PC-9 (cell line): ENCODE results near the gene CBX5. TPM values are rescaled to one million over a fixed set of nuclear protein-coding genes. Genes with fewer than 3 reads are reported as not detected.

Source experiments
- BruUV-seq: library from RNA; stranded (reverse); fragments of 400-500 nt; replicated peaks from 2 replicates; lab custom pipeline; 2021; lab: Mats Ljungman, UMichigan
- CTCF ChIA-PET: fragments of 300-600 bp; sonication (Branson Sonifier 250); formaldehyde crosslinking; loops from one replicate; lab custom pipeline; 2022; ENCODE audit warnings: antibody characterized with exemption; lab: Charles Lee
- POLR2A ChIA-PET: fragments of 300-600 bp; sonication (Branson Sonifier 250); formaldehyde crosslinking; loops from one replicate; lab custom pipeline; 2022; ENCODE audit warnings: antibody characterized with exemption; ENCODE audit not compliant: unreplicated experiment; lab: Charles Lee
- DNase-seq, 2 experiments: peaks; one replicate each; pipeline versions ENCODE4 v3.0.0 to v3.0.0-alpha.2; 2015 to 2022; ENCODE audit warnings: mixed read lengths in 1 of 2
- H2AFZ ChIP-seq: fragments of 200-600 bp; sonication (generic); 2 replicates; pipeline ENCODE4 v1.8.1; 2017; ENCODE audit warnings: antibody characterized with exemption
- H3F3A ChIP-seq: fragments of 200-600 bp; sonication (generic); 2 replicates; pipeline ENCODE4 v1.8.1; 2017; ENCODE audit warnings: antibody characterized with exemption, mild to moderate bottlenecking, low read depth; ENCODE audit not compliant: insufficient read depth
- H3K27ac ChIP-seq: fragments of 200-600 bp; sonication (generic); 2 replicates; pipeline ENCODE4 v1.6.1; 2016; ENCODE audit warnings: mixed run types
- H3K27me3 ChIP-seq: fragments of 200-600 bp; sonication (generic); 2 replicates; pipeline ENCODE4 v1.6.1; 2016; ENCODE audit warnings: low read depth, mixed run types; ENCODE audit not compliant: insufficient read depth
- H3K36me3 ChIP-seq: fragments of 200-600 bp; sonication (generic); 2 replicates; pipeline ENCODE4 v1.6.1; 2016; ENCODE audit warnings: low read depth, mixed run types
- H3K4me1 ChIP-seq: fragments of 200-600 bp; sonication (generic); replicated peaks from 2 replicates; pipeline ENCODE4 v1.6.1; 2016; ENCODE audit warnings: mixed run types; ENCODE audit not compliant: insufficient read depth
- H3K4me2 ChIP-seq: fragments of 200-600 bp; sonication (generic); 2 replicates; pipeline ENCODE4 v1.6.1; 2017; ENCODE audit warnings: mixed run types
- H3K4me3 ChIP-seq: fragments of 200-600 bp; sonication (generic); 2 replicates; pipeline ENCODE4 v1.6.1; 2016; ENCODE audit warnings: mixed run types
- H3K79me2 ChIP-seq: fragments of 200-600 bp; sonication (generic); 2 replicates; pipeline ENCODE4 v1.6.1; 2017; ENCODE audit warnings: low read depth, mixed run types
- H3K9me2 ChIP-seq: fragments of 200-600 bp; sonication (generic); 2 replicates; pipeline ENCODE4 v1.8.1; 2017; ENCODE audit warnings: mild to moderate bottlenecking; ENCODE audit not compliant: insufficient read depth
- H3K9me3 ChIP-seq: fragments of 200-600 bp; sonication (generic); 2 replicates; pipeline ENCODE4 v1.8.1; 2016; ENCODE audit warnings: low read depth; ENCODE audit not compliant: insufficient read depth
- H4K20me1 ChIP-seq: fragments of 200-600 bp; sonication (generic); 2 replicates; pipeline ENCODE4 v1.8.1; 2017; ENCODE audit not compliant: insufficient read depth
- EZH2 ChIP-seq: fragments of 200-600 bp; sonication (generic); IDR thresholded peaks from 2 replicates; pipeline ENCODE4 v1.8.0; 2017; ENCODE audit warnings: antibody characterized with exemption, low read depth
- intact Hi-C: fragments of 100-400 bp; cut with micrococcal nuclease; formaldehyde crosslinking; loops from one replicate; pipeline ENCODE4 v1.10.0; 2022; ENCODE audit not compliant: unreplicated experiment
- total RNA-seq: library from RNA; stranded (reverse); gene quantifications from 2 replicates; pipeline ENCODE4 v1.2.3, GENCODE V29; 2021
- TF ChIP-seq, protein P1 (sequence below): fragments of 200-600 bp; sonication (generic); conservative IDR thresholded peaks from 2 replicates; pipeline ENCODE4 v1.6.1; 2017; ENCODE audit warnings: mixed run types, antibody characterized with exemption, mild to moderate bottlenecking, moderate library complexity

CBX5 gene
- total RNA-seq, 1 experiment from 2014 or later: 154 TPM

DNA sequence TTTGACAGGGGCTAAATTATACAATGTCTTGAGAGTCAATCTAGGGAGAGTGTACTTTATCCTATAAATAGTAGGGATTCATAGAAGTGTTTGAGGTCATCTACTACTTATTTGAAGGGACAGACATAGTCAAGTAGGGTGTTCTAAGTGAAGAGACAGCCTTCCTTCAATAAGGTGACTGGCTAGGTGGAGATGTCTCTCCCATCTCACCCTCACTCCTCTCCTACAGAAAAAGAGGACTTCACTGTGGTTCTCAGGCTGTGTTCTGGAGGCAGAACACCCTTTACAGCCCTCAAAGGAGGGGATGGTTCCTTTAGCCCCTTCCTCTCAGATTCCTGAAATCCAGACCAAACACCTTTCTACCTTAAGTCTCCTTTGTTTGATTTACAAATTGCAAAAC, 23.7 kb upstream of the CBX5 start:
- no peaks in the 10 kb centered on the region for H3K36me3 ChIP-seq
- no peaks in the 10 kb centered on the region for H3K79me2 ChIP-seq
- H3F3A ChIP-seq: peaks cover 40% of the 10 kb centered on the region; the same call in 1 of the 2 replicates
- no peaks in the 10 kb centered on the region for H3K27me3 ChIP-seq
- intact Hi-C loops: no loop called here
- H3K4me2 ChIP-seq: peak overlapping the region; percentile 71
- ChIA-PET CTCF (interaction anchor here (0.7 kb wide), 1 partner anchor 17 kb away, joined by 9 read pairs; no protein-coding TSS in a partner anchor), POLR2A (interaction anchor here (0.6 kb wide), 2 partner anchors 17 to 573 kb away, joined by 5 read pairs; no protein-coding TSS in a partner anchor)
- no peak overlapping the region for H2AFZ ChIP-seq
- H4K20me1 ChIP-seq: no peaks in the 10 kb centered on the region
- H3K4me3 ChIP-seq: no peak overlapping the region
- no TSS peak for BruUV-seq
- H3K27ac ChIP-seq: no peak overlapping the region
- no peak for TF ChIP-seq EZH2
- TF ChIP-seq, protein P1, sequence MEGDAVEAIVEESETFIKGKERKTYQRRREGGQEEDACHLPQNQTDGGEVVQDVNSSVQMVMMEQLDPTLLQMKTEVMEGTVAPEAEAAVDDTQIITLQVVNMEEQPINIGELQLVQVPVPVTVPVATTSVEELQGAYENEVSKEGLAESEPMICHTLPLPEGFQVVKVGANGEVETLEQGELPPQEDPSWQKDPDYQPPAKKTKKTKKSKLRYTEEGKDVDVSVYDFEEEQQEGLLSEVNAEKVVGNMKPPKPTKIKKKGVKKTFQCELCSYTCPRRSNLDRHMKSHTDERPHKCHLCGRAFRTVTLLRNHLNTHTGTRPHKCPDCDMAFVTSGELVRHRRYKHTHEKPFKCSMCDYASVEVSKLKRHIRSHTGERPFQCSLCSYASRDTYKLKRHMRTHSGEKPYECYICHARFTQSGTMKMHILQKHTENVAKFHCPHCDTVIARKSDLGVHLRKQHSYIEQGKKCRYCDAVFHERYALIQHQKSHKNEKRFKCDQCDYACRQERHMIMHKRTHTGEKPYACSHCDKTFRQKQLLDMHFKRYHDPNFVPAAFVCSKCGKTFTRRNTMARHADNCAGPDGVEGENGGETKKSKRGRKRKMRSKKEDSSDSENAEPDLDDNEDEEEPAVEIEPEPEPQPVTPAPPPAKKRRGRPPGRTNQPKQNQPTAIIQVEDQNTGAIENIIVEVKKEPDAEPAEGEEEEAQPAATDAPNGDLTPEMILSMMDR: no peak
- H3K4me1 ChIP-seq: peaks cover 57% of the 10 kb centered on the region
- no peak for DNase-seq
- no peaks in the 10 kb centered on the region for H3K9me2 ChIP-seq
- H3K9me3 ChIP-seq: no peaks in the 10 kb centered on the region

DNA sequence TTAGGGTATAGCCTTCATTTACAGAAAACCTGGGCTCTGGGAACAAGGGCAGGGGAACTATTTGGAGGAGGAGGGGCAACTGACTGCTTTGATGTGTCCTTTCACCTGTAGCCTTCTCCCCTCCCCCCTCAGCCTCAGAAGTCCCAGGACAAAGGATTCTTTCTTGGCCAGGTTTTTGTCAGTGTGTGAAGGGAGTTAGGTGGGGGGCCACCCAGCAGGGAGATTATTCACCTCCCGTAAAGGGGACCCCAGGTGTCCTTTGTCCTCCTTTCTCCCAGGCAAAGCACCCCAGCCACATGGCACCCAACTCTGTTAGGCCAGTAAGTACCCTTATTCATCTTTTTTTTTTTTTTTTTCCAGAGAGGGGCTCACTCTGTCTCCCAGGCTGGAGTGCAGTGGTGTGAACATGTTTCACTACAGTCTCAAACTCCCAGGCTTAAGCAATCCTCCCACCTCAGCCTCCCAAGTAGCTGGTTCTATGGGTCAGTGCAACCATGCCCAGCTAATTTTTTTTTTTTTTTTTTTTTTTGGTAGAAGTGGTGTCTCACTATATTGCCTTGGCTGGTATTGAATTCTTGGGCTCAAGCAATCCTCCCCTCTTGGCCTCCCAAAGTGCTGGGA, 21.6 kb upstream of the CBX5 start:
- H3K4me3 ChIP-seq: peak overlapping the region; percentile 46; the same call in 1 of the 2 replicates
- DNase-seq: no peak
- H3K27ac ChIP-seq: no peak overlapping the region
- H3K27me3 ChIP-seq: no peaks in the 10 kb centered on the region
- H3K36me3 ChIP-seq: no peaks in the 10 kb centered on the region
- no peaks in the 10 kb centered on the region for H3K79me2 ChIP-seq
- intact Hi-C loops: no loop called here
- peaks cover 47% of the 10 kb centered on the region for H3K4me1 ChIP-seq
- ChIA-PET POLR2A (interaction anchor here (0.6 to 1.1 kb wide), 3 partner anchors 13 to 24 kb away, joined by 3 to 43 read pairs (median 9); partner anchors contain the start of genes CBX5 and COPZ1), CTCF (interaction anchor here (0.6 to 2.3 kb wide), 5 partner anchors 20 to 1423 kb away, joined by 3 to 16 read pairs (median 6); partner anchors contain the start of gene COPZ1)
- peak overlapping the region; percentile 81 for H3K4me2 ChIP-seq
- TF ChIP-seq, protein P1: no peak
- no peak for TF ChIP-seq EZH2
- no peaks in the 10 kb centered on the region for H3K9me3 ChIP-seq
- H3F3A ChIP-seq: peaks cover 30% of the 10 kb centered on the region
- no peaks in the 10 kb centered on the region for H4K20me1 ChIP-seq
- BruUV-seq: no TSS peak
- no peaks in the 10 kb centered on the region for H3K9me2 ChIP-seq
- H2AFZ ChIP-seq: no peak overlapping the region; the same call in 1 of the 2 replicates

DNA sequence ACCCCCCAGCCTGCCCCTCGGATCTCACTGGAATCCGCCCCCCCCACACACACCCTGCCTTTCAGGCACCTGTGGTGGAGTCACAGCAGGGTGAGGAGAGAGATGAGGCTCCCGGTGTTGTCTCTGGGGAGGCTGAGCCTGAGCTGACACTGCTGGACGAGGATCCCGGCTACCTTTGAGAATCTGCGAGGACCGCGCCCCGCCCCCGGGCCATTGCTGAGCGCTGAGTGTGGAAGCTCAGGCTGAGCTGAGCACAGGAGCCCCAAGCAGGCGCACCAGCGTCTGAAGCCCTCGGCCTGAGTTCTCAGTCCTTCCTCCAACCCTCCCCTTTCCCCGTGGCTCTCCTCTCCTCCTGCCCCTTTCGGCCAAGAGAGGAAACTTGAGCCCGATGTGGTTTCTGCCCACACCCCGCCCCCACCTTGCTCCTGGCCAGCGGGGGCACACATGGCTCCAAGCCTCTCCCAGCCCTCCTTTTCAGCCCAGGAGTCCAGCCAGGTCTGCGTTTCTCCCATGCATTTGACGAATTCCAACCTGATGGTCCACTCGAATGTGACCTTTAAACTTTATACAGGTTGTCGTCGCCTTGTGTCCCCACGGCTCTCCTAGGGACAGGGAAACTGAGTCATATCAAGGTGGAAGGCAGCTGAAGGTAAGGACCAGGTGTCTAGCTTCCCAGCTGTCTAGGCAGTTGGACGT, 21.0 kb upstream of the CBX5 start, which contains the start of gene NFE2:
Gene NFE2, minus strand, starts transcription at position 284 of the 696 bp plus-strand sequence. CDS start 5,767 bp downstream, outside the sequence.
- Histone ChIP-seq H3K4me1 (peaks cover 46% of the 10 kb centered on the region), H3K9me3 (no peaks in the 10 kb centered on the region), H2AFZ (peak within 1 kb of the TSS; percentile 65), H3F3A (peaks cover 29% of the 10 kb centered on the region), H3K9me2 (no peaks in the 10 kb centered on the region), H3K36me3 (no peaks in the 10 kb centered on the region), H3K27me3 (no peaks in the 10 kb centered on the region), H4K20me1 (no peaks in the 10 kb centered on the region), H3K27ac (no peak within 1 kb of the TSS), H3K79me2 (no peaks in the 10 kb centered on the region), H3K4me2 (peak within 1 kb of the TSS; percentile 81), H3K4me3 (peak within 1 kb of the TSS; percentile 46; the same call in 1 of the 2 replicates)
- no TSS peak for BruUV-seq
- no peak for TF ChIP-seq EZH2
- TF ChIP-seq, protein P1: no peak; the same call in 1 of the 2 replicates
- CTCF ChIA-PET: interaction anchor here (0.7 to 2.3 kb wide), 4 partner anchors 10 to 58 kb away, joined by 5 to 25 read pairs (median 16); partner anchors contain the start of gene COPZ1
- POLR2A ChIA-PET: interaction anchor here (0.6 to 1.1 kb wide), 3 partner anchors 8 to 24 kb away, joined by 3 to 43 read pairs (median 24); partner anchors contain the start of genes CBX5 and COPZ1
- DNase-seq: peak; percentile 81 to 82
- intact Hi-C loops: no loop called here
